ENCODE results near the gene GLIPR1.
"Not testable (repeated sequence)": the region's sequence is repeated elsewhere in the genome, so short reads cannot be mapped to it uniquely, and the experiment has no call there.

The GLIPR1 gene

DNA sequence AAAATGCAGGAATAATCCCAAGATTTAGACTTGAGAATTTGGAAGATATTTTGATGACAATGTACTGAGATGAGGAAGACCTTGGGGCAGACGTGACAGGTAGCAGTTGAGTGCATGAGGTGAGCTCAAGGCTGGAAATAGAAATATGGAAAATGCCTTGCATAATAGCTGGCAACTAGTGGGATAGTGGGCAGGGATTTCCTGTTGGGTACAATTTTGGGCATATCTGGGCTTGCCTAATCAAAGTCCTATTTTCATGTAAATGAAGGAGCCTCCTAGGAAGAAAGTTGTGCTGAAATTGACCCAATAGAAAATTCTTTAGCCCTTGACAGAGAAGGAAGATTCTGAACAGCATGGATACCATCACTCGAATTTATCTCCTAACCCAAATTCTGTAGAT lies 6.4 kb upstream of the GLIPR1 start:
- DNase-seq (ENCODE audit: low spot score): no peak

DNA sequence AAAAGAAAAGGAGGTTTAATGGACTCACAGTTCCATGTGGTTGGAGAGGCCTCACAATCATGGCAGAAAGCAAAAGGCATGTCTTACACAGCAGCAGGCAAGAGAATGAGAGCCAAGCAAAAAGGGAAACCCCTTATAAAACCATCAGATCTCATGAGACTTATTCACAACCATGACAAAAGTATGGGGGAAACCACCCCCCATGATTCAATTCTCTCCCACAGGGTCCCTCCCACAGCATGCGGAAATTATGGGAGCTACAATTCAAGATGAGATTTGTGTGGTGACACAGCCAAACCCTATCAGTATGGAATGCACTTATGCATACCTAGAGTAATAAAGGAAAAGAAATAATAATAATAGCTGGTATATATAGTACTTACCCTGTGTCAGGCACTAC lies 4.5 kb upstream of the GLIPR1 start:
- no peak for DNase-seq (ENCODE audit: low spot score)

DNA sequence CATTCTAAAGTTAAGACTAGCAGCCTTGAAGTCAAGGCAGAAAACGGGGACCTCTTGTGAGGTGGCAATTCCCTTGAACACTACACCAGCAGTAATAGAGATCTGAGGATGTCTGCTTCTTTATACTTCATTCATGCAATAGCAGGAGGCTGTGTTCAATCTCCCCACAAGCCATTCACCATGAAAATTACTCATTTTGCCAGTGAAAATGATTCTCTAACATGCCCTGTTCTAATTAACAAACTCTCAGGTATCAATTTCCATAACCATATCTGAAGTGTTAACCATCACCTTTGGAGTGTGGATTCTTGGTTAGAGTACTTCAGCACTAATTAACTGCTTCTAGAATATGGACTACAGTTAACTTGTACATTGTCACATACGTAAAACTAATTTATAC lies 3.4 kb upstream of the GLIPR1 start:
- DNase-seq (ENCODE audit: low spot score): no peak

DNA sequence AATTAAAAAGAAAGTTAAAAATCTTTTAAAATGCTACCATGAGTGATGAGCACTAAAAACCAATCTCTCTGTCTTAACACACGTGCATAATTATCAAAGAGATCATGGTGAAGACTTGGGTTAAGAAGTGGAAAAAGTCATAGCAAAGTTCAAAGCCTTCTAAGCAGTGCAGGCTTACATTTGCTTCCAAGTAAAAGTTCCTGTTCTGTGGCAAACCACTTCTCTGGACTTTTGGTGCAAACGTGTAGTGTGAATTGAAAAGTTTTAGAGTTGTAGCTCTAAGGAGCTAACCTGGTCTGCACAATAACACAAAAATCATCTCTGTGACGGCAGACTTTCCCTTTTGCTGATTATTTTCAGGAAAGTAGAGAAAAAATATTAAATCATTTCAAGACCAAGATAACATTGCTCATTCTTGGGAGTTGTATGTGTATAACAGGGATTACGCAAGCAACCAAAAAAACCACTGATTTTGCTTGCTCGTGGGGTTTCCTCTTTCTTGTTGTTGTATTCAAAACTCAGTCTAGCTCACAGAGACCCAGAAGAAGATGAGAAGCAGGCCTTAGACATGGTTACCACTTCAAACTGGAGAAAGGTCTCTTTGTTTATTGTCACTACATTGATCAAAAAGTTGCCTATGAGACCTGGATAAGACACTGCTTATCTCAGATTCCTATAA lies 2.3 kb upstream of the GLIPR1 start:
- DNase-seq (ENCODE audit: low spot score): no peak

DNA sequence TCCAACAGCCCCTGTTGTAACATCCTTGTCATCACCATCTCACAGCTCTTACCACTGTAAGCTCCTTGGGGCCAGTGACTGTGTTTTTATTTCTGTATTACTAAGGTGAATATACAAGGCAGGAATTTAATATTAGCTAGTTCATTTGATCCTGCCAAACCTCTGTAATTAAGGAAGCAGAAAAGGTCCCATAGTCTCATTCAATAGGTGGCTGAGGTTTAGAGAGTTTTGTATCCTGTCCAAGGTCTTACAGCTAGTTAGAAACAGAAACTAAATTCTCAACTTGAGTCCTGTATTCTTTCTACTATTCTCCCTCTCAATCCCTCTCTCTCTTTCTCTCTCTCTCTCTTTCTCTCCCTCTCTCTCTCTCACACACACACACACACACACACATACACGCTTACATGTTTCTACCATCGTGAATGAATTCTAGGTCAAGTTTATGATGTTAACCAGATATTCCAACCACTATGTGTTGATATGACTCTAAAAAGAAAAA lies 543 bp upstream of the GLIPR1 start:
- DNase-seq (ENCODE audit: low spot score): peak; percentile 16

DNA sequence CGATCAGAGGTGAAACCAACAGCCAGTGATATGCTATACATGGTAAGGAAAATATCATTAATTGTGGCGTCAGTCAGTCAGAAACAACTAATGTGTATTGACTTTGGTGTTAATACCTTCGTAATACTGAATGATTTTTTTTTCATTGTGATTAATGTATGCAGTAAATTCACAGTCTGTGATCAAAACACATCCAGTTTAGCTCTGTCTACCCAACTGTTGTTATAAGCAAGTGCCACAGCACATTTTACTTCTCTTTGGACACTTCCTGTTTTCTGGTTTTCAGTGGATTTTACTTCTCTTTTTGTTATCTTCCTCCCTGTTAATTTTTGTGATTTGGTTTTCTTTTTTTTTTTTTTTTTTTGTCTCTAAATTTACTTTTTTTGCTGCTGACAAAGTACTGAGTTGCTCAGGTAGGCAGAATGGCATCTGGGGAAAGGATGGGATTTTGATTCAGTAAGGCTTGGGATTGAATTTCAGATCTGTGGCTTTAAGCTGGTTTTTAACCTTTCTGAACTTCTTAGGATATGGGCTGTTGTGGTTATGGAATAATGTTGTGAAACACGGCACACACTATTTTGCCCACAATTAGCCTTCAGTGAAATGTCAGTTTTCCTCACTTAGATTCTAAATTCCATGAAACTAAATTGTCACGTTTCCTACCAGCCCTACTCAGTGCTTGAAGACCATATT lies 604 bp downstream of the GLIPR1 start:
- peak; percentile 50 for DNase-seq (ENCODE audit: low spot score)

DNA sequence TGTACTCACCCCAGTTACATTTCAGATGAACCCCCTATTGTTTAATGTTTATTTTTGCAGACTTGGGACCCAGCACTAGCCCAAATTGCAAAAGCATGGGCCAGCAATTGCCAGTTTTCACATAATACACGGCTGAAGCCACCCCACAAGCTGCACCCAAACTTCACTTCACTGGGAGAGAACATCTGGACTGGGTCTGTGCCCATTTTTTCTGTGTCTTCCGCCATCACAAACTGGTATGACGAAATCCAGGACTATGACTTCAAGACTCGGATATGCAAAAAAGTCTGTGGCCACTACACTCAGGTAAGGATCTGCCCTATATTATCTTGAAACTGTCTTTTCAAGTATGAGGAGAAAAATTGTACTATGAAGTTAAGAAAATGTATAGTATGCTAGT lies 1.2 kb downstream of the GLIPR1 start:
- DNase-seq (ENCODE audit: low spot score): no peak

DNA sequence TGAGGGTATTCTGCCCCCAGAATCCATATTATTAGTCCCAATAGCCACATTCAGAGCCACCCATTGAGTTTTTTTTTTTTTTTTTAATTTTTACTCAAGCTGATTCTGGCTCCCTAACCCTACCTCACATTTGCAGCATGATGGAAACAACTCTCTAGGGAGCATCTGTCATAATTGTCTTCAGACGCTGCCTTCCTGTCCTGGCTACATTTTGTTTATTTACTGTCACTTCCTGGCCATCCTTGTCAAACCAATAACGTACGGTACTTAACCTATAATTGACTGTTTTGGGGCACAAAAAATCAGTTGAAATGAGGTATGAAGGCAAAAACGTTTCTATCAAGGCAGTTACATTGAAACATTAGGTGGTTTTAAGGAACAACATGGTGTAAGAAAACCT lies 2.1 kb downstream of the GLIPR1 start:
- peak; percentile 23 for DNase-seq (ENCODE audit: low spot score)

DNA sequence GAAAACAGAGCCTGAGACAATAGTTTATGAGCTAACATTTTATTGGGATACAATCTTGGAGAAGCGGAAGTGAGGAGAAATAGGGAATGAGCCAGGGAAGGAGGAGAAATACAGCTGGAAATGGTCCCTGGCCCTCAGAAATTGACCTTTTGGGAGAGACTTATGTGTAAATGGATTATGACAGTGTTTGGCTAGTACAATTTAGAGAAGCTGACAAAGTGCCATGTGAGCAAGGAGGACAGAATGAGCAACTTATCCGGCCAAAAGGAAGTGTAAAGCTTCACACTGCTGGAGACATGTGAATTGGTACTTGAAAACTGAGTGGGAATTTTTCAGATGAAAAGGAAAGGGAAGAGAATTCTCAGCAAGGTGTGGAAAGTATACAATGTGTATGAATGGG lies 2.9 kb downstream of the GLIPR1 start:
- DNase-seq (ENCODE audit: low spot score): no peak

DNA sequence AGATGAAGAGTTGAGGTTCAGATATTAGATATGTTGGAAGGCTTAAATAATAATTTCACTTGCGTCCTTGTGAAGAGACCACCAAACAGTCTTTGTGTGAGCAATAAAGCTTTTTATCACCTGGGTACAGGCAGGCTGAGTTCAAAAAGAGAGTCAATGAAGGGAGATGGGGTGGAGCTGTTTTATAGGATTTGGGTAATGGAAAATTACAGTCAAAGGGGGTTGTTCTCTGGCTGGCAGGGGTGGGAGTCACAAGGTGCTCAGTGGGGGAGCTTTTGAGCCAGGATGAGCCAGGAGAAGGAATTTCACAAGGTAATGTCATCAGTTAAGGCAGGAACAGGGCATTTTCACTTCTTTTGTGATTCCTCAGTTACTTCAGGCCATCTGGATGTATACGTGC lies 3.9 kb downstream of the GLIPR1 start:
- not testable (repeated sequence) for DNase-seq (ENCODE audit: low spot score)

DNA sequence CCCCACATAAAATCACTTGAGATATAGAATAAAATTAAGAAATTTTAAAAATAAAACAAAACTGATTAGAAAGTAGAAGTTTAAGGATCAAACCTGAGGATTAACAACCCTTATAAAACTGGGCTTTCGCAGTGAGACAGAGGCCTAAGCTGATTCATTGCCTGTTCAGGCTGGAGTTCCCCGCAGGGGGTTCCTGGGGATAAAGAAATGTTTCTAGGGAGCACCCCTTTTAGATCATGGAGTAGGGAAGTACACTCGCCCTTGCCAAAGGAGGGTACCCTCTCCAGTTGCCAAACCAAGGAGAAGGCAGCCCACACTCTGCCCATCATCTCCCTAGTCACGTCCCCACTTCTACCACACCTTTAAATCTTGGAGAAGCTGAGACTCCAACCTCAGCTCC lies 6.8 kb downstream of the GLIPR1 start:
- DNase-seq (ENCODE audit: low spot score): no peak

DNA sequence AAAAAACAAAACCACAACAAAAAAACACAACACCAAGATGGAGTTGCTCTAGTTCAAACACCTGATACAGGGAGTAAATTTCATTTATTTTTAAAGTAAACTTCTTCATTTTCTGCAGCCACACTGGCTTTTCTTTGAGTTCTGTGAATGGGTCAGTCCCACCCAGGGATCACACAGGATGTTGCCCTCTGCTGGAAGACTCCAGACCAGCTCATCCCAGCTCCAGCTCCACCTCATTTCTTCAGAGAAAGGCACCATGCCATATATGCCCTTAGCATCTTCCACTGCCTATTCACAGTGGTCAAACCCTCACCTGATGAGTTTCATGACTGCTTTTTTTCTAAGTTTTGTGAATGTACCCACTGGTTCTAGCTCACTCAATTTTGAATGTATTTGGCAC lies 8.0 kb downstream of the GLIPR1 start:
- DNase-seq (ENCODE audit: low spot score): peak; percentile 25

DNA sequence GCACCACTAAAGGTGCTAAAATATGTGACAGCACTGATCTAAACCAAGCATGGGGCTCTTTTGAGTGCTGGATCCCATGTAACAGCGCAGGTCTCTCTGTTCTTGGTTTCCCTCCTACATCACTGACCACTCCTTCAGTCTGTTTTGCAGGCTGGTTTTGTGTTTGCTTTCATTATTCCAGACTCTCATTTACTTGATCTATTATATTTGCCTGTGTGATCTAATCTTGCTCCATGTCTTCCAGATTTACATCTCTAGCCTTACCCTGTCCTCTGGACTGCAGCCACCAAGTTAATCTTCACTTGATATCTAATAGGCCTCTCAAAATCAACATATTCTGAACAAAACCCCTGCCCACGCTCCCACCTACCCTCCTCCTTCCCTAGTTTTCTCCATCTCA lies 8.6 kb downstream of the GLIPR1 start:
- DNase-seq (ENCODE audit: low spot score): no peak

DNA sequence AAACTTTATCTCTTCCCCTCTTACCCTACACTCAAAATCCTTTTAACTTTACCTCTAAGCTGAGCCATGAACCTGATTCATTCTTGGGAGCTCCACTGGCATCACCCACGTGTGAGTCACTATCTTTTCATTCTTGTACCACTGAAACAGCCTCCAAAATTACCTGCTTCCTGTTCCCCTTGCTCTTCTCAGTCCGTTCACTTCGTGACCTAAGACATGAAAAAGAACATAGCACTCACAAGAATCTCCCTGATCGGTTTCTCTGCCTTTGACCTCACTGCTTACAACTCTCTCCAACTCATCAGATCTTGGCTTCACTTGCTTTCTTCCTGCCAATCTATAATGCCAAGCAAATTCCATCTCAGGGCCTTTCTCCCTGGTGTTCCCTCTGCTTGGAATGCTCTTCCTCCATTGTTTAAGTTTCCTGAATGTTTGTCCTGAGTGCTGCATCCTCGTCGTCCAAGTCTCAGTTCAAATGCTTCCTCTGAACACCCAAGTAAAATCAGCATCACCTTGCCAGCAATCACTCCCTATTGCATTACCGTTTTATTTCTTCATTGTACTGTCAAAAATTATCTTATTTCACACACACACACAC lies 9.2 kb downstream of the GLIPR1 start:
- no peak for DNase-seq (ENCODE audit: low spot score)

DNA sequence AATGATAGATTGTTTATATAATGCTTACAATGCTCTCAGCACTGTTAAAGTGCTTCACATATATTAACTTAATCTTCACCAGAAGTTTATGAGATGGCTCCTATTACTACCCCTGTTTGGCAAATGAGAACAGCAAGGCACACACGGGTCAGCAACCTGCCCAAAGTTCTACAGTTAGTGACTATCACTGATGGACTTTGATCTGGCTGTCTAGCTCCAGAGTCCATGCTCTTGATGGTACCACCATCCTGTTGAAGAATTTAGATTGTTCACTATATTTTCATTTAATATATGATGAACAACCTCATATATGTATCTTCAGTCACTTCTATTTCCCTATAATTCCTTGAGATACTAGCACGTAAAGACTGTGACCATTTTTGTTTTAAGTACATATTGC lies 10.6 kb downstream of the GLIPR1 start:
- DNase-seq (ENCODE audit: low spot score): no peak

DNA sequence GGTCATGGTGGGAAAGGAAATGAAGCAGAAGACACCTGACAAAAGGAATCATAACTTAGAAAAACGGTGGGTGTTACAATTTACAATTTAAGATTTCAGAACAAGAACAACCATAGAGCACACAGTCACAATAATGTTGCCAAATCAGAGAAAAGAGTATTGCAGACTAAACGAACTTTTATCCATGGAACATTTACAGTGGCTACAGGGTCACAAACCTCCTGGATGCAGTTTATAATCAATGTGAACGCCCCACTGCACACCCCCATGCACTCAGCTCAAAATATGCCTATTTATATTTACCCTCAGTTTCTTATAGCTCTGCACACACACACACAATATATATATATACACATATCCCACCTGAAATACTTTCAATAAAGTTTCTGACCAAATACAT lies 22.9 kb downstream of the GLIPR1 start:
- DNase-seq (ENCODE audit: low spot score): no peak

DNA sequence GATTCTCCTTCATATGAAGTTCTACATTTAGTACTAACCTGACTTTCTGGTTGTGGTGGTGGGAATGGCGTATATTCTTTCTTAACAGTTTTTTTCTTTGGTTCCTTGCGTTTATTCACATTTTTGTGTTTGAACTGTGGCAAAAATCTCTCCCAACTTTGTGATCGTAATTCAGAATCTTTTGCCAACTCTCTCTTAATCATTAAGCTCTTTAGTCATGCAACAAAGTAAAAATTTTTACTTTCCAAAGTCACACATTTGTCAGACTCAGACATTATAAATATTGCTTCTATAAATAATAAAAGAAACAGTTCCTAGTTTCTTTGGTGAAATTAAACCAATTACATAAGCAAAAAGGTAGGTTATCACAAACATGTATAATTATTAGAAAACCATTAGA lies 23.3 kb downstream of the GLIPR1 start:
- no peak for DNase-seq (ENCODE audit: low spot score)

DNA sequence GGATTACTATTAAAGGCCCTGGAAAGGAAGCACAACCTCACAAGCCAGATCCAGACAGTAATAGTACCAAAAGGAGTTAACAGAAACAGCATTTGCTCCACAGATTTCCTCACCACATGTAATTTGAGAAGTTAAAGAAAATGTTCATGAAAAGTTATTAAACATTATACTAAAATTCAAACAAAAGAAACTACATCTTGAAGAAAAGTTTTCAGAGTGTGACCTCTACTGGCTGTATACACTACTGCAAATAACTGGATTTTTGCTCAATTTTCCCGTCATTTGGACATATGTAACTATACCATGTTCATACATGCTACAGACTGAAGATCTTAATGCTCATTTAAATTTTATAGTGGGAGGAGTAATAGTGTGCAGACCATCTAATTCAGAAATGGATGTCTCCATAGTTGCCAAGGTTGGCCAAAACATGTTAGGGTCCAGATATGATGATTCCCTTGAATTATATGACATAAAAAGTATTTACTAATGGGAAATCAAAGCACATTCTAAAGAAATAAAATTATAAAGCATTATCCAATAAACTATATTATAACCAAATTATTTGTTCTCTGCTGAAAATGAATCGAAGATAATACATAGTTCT lies 25.3 kb downstream of the GLIPR1 start:
- peak; percentile 56 for DNase-seq (ENCODE audit: low spot score)

DNA sequence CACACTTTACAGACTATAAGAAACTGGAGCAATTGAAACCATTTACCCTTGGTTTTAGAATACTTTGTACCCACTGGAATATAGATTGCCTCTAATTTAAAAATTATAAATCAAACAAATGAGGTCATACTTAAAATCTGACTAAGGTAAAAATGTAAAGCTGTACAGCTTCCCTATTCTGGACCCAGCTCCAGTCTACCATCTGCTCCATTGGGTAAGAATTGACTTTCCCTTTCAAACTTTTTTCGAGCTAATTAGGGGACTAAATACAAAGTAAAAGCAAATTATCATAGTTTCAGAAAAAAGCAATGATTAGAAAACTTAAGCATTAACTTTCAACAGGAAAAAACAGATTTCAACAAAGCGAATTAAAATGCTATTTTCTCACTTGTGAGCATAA lies 26.5 kb downstream of the GLIPR1 start:
- no peak for DNase-seq (ENCODE audit: low spot score)

DNA sequence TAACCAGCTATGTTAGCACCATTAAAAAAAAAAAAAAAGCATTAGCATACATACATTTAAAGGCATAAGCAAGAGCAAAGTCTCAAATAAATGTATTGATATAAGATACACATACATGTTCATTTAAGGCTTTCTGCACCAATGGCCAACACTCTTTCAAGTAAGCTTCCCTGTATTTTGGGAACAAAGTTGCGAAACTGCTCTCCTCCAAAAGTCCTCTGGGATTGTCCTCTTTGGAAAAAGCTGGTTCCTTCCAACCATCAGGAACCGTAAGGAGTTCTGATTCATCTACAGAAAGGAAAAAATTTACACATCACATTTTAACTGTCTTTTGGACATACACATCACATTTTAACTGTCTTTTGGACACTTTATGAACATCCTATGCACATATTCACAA lies 27.6 kb downstream of the GLIPR1 start:
- DNase-seq (ENCODE audit: low spot score): no peak

DNA sequence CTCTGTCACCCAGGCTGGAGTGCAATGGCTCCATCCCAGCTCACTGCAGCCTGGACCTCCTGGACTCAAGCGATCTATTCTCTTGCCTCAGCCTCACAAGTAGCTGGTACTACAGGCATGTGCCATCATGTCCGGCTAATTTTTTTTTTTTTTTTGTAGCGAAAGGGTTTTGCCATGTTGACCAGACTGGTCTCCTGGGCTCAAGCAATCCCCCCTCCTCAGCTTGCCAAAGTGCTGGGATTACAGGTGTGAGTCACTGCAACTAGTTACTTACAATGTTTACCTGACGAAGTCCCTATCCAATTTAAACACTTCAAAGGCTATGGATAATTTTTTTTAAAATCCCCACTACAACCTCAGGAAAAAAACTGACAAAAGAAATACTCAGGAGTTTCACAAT lies 29.1 kb downstream of the GLIPR1 start:
- DNase-seq (ENCODE audit: low spot score): no peak

DNA sequence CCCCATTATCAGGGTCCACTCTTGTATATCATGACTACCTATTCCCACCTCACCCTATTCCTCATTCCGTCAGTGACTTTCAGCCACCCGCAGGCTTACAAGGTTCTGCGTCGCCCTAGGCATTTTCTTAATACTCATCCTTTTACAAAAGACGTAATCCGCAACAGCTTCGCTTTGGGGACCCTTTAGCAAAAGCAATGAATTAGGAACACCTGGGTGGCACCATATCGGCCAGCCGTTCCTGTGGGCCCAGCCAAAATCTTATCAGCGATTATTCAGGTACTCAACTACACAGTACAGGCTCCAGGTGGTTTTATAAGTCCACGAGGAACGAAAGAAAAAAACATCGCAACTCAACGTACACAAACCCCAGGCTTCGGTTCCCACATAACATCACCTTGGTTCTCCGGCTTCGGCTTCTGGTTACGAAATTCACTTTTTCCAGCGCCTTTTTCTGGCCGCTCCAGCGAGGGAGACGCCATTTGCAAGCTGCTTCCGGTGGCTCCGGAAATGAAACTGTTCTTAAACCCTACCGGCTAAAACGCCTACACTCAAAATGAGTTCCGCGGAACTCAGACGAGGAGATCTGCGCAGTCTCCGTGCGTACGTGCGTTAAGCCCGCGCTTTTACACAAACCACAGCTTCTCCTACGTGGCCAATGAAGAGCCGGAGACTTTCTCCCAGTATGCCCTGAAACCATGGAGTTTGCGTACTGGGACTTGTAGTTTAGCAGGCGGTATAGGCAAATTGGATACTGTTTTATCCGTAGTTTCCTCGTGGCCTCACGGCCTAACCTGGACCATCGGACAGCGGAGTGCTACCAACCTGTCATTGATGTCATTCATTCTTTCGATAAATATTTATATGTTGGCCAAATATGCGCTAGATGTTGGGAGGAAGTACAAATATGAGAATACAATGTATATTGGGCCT lies 30.8 kb downstream of the GLIPR1 start, which contains the start of gene KRR1:
Gene KRR1 (minus strand): TSS at position 494 of the 933 bp plus-strand sequence. CDS start 12 bp downstream, at position 482.
- DNase-seq (ENCODE audit: low spot score): peak; percentile 97
